GM12878 (cell line): Measurements from ENCODE around the gene RARRES1. TPM values are rescaled to one million over a fixed set of nuclear protein-coding genes. Genes with fewer than 3 reads are reported as not detected.

Source experiments
- ATAC-seq: fragments of 200-7000 bp; cut with Tn5 transposase; 3 replicates; pipeline ENCODE4 v1.9.1; 2020; ENCODE audit warnings: mild to moderate bottlenecking, moderate library complexity
- BruUV-seq: library from RNA; stranded (reverse); fragments of 400-500 nt; replicated peaks from 2 replicates; lab custom pipeline; 2021; lab: Mats Ljungman, UMichigan
- CTCF ChIA-PET: fragments of 300-600 bp; sonication (Branson Sonifier 250); formaldehyde crosslinking; extraction: SDS; loops from one replicate; lab custom pipeline; 2021; ENCODE audit warnings: inconsistent platforms; lab: Yijun Ruan, JAX
- POLR2A ChIA-PET: fragments of 350-600 bp; formaldehyde crosslinking; extraction: SDS; loops from one replicate; lab custom pipeline; 2021; ENCODE audit warnings: inconsistent platforms; lab: Charles Lee
- RAD21 ChIA-PET: fragments of 300-600 bp; sonication (Branson Sonifier 250); formaldehyde crosslinking; loops from one replicate; lab custom pipeline; 2023; ENCODE audit warnings: antibody characterized with exemption; ENCODE audit not compliant: unreplicated experiment; lab: Charles Lee
- SMC1A ChIA-PET: fragments of 300-600 bp; sonication (Branson Sonifier 250); formaldehyde crosslinking; loops from one replicate; lab custom pipeline; 2023; ENCODE audit not compliant: unreplicated experiment, uncharacterized antibody; lab: Charles Lee
- DNase-seq: peaks from one replicate; pipeline ENCODE4 v3.0.0-alpha.2; 2011; ENCODE audit warnings: low read depth, low spot score
- FAIRE-seq: peaks from 3 replicates; lab custom pipeline; 2011; peaks lifted over from hg19 to GRCh38; lab: Jason Lieb, UNC
- H2AFZ ChIP-seq: 2 replicates; pipeline ENCODE4 v1.6.0; 2011; ENCODE audit warnings: low read depth, low read length, control low read depth; ENCODE audit not compliant: control insufficient read depth
- H3K27ac ChIP-seq: 2 replicates; pipeline ENCODE4 v1.5.1; 2011; ENCODE audit warnings: control low read depth; ENCODE audit not compliant: control insufficient read depth, insufficient read depth
- H3K27me3 ChIP-seq, 2 experiments: replicated peaks in 1 of 2; 2 replicates each; pipeline versions ENCODE4 v1.6.0 to v1.6.1; 2011; ENCODE audit warnings: low read length in 1 of 2; ENCODE audit not compliant: control insufficient read depth in 2 of 2, insufficient read depth in 2 of 2
- H3K36me3 ChIP-seq, 2 experiments: 2 replicates each; pipeline ENCODE4 v1.5.1; 2011; ENCODE audit warnings: low read length in 1 of 2; ENCODE audit not compliant: control insufficient read depth in 2 of 2, insufficient read depth in 2 of 2
- H3K4me1 ChIP-seq: 2 replicates; pipeline ENCODE4 v1.6.1; 2011; ENCODE audit warnings: mild to moderate bottlenecking, low read length, moderate library complexity, mixed read lengths; ENCODE audit not compliant: control insufficient read depth, insufficient read depth
- H3K4me2 ChIP-seq: 2 replicates; pipeline ENCODE4 v1.6.0; 2011; ENCODE audit warnings: control low read depth; ENCODE audit not compliant: control insufficient read depth, insufficient read depth
- H3K4me3 ChIP-seq: fragments of 200-600 bp; sonication (generic); 2 replicates; pipeline ENCODE4 v1.5.1; 2016
- H3K79me2 ChIP-seq: 2 replicates; pipeline ENCODE4 v1.6.0; 2011; ENCODE audit warnings: low read length; ENCODE audit not compliant: control insufficient read depth, insufficient read depth
- H3K9ac ChIP-seq: 2 replicates; pipeline ENCODE4 v1.8.0; 2011; ENCODE audit warnings: low read length, control low read depth, mixed read lengths; ENCODE audit not compliant: control insufficient read depth, insufficient read depth
- H3K9me3 ChIP-seq: replicated peaks from 3 replicates; pipeline ENCODE4 v1.5.1; 2011; ENCODE audit warnings: mild to moderate bottlenecking, low read length; ENCODE audit not compliant: control insufficient read depth, insufficient read depth
- H4K20me1 ChIP-seq: 2 replicates; pipeline ENCODE4 v1.6.0; 2011; ENCODE audit not compliant: control insufficient read depth, insufficient read depth
- POU2F2 ChIP-seq: IDR thresholded peaks from 3 replicates; pipeline ENCODE4 v1.6.1; 2011; ENCODE audit warnings: low read depth, mild to moderate bottlenecking, low read length, borderline replicate concordance
- SMC3 ChIP-seq: IDR thresholded peaks from 2 replicates; pipeline ENCODE4 v1.6.1; 2011; ENCODE audit warnings: low read length, improper control_type of control experiment, borderline replicate concordance
- SPI1 ChIP-seq: IDR thresholded peaks from 2 replicates; pipeline ENCODE4 v1.6.1; 2011; ENCODE audit warnings: low read depth, mild to moderate bottlenecking, low read length, moderate library complexity, borderline replicate concordance; ENCODE audit not compliant: insufficient read depth
- SUZ12 ChIP-seq: fragments of 200-600 bp; sonication (generic); IDR thresholded peaks from one replicate; pipeline ENCODE4 v1.6.1; 2018; ENCODE audit warnings: antibody characterized with exemption, mild to moderate bottlenecking; ENCODE audit not compliant: unreplicated experiment
- TCF7 ChIP-seq: IDR thresholded peaks from 2 replicates; pipeline ENCODE4 v1.6.1; 2014; ENCODE audit warnings: antibody characterized with exemption, borderline replicate concordance
- ZBTB11 ChIP-seq: fragments of 450-650 bp; formaldehyde crosslinking; IDR thresholded peaks from 2 replicates; pipeline ENCODE4 v1.5.0; 2022; ENCODE audit warnings: mild to moderate bottlenecking, missing genetic modification characterization
- WGBS: methylation state at CpG from one replicate; pipeline ENCODE4 v1.1.6; 2016; ENCODE audit warnings: low lambda C conversion rate; ENCODE audit not compliant: insufficient replicate concordance, insufficient coverage; ENCODE audit errors: missing lambda C conversion rate; 5-methylcytosine and 5-hydroxymethylcytosine counted together
- in situ Hi-C: fragments of 300-500 bp; cut with MboI; formaldehyde crosslinking; loops from 9 replicates; pipeline ENCODE4 v1.14.3; 2018; ENCODE audit warnings: mixed read lengths
- intact Hi-C: fragments of 100-400 bp; cut with micrococcal nuclease; formaldehyde crosslinking; loops from one replicate; pipeline ENCODE4 v1.14.2; 2022; ENCODE audit not compliant: unreplicated experiment
- polyA plus RNA-seq, 11 experiments: library from polyadenylated mRNA; depleted of rRNA in 4 of 11; unstranded in 6 of 11; stranded (reverse) in 5 of 11; fragments of >200 nt; fragmentation: Nextera tagmentation in 4 of 11; fragmentation: Illumina TruSeq in 1 of 11; extraction: Ambion mirVana in 4 of 11; extraction: Trizol in 1 of 11; gene quantifications; 1 replicate in 1 of 11; 2 replicates in 10 of 11; pipeline versions ENCODE4 v1.2.1 to v1.2.3, GENCODE V29; 2011 to 2016; ENCODE audit warnings: inconsistent platforms in 2 of 11, missing spikeins in 2 of 11, low read depth in 1 of 11
- total RNA-seq, 4 experiments: library from RNA; depleted of rRNA in 3 of 4; stranded (reverse); fragments of >200 nt in 3 of 4; fragmentation: Illumina TruSeq in 1 of 4; extraction: Trizol in 1 of 4; gene quantifications; 2 replicates each; pipeline versions ENCODE4 v1.2.1 to v1.2.3, GENCODE V29; 2013 to 2021
- TF ChIP-seq, protein P1 (sequence below): fragments of 450-650 bp; formaldehyde crosslinking; IDR thresholded peaks from 2 replicates; pipeline ENCODE4 v1.4.0; 2022; ENCODE audit warnings: mild to moderate bottlenecking, moderate library complexity
- TF ChIP-seq, protein P2 (sequence below): IDR thresholded peaks from 2 replicates; pipeline ENCODE4 v1.6.1; 2011; ENCODE audit warnings: borderline replicate concordance, low read depth, mild to moderate bottlenecking, moderate library complexity, mixed read lengths, low read length; ENCODE audit not compliant: insufficient read depth; ENCODE audit errors: extremely low read length
- TF ChIP-seq, protein P3 (sequence below): IDR thresholded peaks from 2 replicates; pipeline ENCODE4 v1.6.1; 2012; ENCODE audit warnings: mild to moderate bottlenecking, low read depth, low read length

RARRES1 gene
- total and polyA plus RNA-seq, 10 of the 15 experiments (the other 5 are each of a cell fraction or from before 2014, with no cell fraction given), result 0.02 to 0.83 (median 0.63) TPM; not detected in 7

DNA sequence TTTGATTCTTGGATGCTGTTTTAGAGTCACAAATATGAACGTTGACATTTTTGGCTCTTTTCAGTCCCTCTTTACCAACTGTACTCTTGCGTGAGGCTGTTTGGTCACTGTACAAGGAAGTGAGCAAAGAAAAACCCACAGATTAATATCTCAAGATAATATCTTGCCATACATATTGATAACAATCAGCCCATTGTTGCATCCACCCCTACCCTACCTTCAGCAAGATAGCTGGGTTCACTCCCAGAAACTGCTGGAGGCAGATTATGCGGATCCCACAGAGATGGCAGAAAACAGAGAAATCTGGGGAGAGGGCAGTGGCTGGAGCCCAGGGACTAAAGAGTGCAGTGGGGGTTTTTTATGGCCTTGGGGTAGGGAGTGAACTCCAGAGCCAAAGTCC is 39.7 kb upstream of the RARRES1 start (continued):
- TF ChIP-seq, protein P1, sequence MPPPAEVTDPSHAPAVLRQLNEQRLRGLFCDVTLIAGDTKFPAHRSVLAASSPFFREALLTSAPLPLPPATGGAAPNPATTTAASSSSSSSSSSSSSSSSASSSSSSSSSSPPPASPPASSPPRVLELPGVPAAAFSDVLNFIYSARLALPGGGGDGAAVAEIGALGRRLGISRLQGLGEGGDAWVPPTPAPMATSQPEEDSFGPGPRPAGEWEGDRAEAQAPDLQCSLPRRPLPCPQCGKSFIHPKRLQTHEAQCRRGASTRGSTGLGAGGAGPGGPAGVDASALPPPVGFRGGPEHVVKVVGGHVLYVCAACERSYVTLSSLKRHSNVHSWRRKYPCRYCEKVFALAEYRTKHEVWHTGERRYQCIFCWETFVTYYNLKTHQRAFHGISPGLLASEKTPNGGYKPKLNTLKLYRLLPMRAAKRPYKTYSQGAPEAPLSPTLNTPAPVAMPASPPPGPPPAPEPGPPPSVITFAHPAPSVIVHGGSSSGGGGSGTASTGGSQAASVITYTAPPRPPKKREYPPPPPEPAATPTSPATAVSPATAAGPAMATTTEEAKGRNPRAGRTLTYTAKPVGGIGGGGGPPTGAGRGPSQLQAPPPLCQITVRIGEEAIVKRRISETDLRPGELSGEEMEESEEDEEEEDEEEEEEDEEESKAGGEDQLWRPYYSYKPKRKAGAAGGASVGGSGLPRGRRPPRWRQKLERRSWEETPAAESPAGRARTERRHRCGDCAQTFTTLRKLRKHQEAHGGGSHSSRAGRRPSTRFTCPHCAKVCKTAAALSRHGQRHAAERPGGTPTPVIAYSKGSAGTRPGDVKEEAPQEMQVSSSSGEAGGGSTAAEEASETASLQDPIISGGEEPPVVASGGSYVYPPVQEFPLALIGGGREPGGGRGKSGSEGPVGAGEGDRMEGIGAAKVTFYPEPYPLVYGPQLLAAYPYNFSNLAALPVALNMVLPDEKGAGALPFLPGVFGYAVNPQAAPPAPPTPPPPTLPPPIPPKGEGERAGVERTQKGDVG (CRISPR knock-in tag), result no peak
- TF ChIP-seq, protein P2, sequence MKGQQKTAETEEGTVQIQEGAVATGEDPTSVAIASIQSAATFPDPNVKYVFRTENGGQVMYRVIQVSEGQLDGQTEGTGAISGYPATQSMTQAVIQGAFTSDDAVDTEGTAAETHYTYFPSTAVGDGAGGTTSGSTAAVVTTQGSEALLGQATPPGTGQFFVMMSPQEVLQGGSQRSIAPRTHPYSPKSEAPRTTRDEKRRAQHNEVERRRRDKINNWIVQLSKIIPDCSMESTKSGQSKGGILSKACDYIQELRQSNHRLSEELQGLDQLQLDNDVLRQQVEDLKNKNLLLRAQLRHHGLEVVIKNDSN, result no peak
- no peak for TF ChIP-seq SMC3
- no peak for TF ChIP-seq TCF7
- TF ChIP-seq SUZ12, result no peak
- TF ChIP-seq, all 136 proteins: peak for 0

DNA sequence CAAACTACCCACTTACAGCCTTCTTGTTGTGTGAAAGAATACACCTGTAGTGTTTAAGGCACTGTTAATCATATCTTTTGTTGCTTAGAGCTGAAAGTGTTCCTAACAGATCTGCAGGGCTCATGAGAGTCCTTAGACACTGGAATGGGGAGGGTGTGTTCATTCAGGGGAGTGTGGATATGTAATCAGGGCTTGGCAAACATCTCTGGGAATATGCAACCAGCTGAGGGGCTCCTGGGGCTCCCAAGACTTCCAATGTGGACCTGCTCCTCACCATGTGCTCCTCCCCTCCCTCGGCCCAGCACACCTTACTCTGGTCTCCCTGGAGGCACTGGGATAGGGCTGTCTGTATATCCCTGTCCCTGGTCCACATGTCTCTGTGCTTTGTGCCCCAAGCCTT is 39.3 kb upstream of the RARRES1 start:
- no TSS peak for BruUV-seq
- H2AFZ ChIP-seq, result no peak overlapping the region
- H3K36me3 ChIP-seq, result no peaks in the 10 kb centered on the region
- in situ Hi-C loops, result no loop called here
- SMC1A ChIA-PET, result interaction anchor here (0.7 kb wide), 1 partner anchor 14 kb away, joined by 3 read pairs; no protein-coding TSS in a partner anchor
- POLR2A ChIA-PET, result no interaction called here
- no peak overlapping the region for H3K27ac ChIP-seq
- 75% methylated on average over 1 of the region's 1 CpG for WGBS
- no peak for ATAC-seq
- H3K27me3 ChIP-seq, result no peaks in the 10 kb centered on the region
- intact Hi-C loops, result no loop called here
- no peak overlapping the region for H3K4me2 ChIP-seq
- no peaks in the 10 kb centered on the region for H3K9me3 ChIP-seq
- no peaks in the 10 kb centered on the region for H4K20me1 ChIP-seq
- CTCF ChIA-PET, result interaction anchor here (1.5 kb wide), 1 partner anchor 44 kb away, joined by 4 read pairs; no protein-coding TSS in a partner anchor
- RAD21 ChIA-PET, result no interaction called here
- no peaks in the 10 kb centered on the region for H3K4me1 ChIP-seq
- H3K4me3 ChIP-seq, result no peak overlapping the region
- H3K9ac ChIP-seq, result no peak overlapping the region
- no peak for FAIRE-seq
- no peaks in the 10 kb centered on the region for H3K79me2 ChIP-seq
- DNase-seq, result no peak
- TF ChIP-seq SPI1, result no peak
- no peak for TF ChIP-seq ZBTB11 (CRISPR knock-in tag)
- TF ChIP-seq, protein P3, sequence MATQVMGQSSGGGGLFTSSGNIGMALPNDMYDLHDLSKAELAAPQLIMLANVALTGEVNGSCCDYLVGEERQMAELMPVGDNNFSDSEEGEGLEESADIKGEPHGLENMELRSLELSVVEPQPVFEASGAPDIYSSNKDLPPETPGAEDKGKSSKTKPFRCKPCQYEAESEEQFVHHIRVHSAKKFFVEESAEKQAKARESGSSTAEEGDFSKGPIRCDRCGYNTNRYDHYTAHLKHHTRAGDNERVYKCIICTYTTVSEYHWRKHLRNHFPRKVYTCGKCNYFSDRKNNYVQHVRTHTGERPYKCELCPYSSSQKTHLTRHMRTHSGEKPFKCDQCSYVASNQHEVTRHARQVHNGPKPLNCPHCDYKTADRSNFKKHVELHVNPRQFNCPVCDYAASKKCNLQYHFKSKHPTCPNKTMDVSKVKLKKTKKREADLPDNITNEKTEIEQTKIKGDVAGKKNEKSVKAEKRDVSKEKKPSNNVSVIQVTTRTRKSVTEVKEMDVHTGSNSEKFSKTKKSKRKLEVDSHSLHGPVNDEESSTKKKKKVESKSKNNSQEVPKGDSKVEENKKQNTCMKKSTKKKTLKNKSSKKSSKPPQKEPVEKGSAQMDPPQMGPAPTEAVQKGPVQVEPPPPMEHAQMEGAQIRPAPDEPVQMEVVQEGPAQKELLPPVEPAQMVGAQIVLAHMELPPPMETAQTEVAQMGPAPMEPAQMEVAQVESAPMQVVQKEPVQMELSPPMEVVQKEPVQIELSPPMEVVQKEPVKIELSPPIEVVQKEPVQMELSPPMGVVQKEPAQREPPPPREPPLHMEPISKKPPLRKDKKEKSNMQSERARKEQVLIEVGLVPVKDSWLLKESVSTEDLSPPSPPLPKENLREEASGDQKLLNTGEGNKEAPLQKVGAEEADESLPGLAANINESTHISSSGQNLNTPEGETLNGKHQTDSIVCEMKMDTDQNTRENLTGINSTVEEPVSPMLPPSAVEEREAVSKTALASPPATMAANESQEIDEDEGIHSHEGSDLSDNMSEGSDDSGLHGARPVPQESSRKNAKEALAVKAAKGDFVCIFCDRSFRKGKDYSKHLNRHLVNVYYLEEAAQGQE, result no peak
- TF ChIP-seq POU2F2, result no peak
